Measurements from ENCODE around the gene LRRC8D.

LRRC8D gene

DNA sequence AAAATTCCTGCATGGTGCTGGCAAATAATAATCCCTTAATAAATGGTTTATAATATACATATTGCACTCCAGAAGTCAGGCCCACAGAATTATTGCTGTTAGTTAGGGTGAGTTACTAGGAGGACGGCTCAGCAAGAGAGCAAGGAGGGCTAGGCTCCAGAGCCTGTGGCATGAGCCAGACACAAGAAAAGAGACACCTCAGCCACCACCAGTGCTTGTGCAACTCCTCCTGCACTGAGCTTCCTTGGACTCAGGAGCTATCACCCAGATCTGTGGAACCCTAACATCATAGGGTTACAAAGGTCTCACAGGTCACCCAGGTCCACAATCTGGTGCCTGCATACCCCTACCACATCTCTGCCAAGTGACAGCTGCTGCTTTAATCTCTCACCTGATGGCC is 12.8 kb upstream of the LRRC8D start:
- no peak for DNase-seq

DNA sequence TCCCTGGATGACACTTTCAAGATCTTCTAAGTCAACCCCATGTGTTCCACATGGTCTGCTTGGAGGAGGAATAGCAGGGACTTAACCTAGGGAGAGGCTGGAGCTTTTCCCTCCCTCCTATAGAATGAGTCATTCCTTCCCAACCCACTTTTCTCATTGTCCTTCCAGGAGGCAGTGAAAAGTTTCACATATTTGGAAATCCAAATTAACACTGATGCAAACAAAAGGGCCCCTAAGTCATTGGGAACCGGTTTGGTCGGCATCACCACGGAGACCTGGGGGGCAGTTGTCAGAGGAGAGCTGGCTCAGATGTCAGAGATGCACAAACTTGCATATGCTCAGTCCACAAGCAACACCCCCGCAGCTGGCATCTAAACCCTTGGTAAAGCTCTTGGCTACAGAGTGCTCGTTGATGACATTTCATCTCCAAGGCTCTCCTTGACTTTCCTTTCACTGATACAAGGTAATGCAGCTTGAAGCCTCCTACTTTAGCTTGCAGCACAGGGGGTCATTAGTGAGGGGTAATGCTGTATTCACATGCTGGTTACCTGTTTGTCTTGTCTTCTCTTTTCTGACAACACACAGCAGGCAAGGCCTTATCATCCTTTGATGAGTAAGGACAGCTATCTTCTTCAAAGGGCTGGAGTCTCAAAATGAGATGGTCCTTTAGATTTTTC is 12.3 kb upstream of the LRRC8D start:
- no peak for DNase-seq

GRCh38 chr1:89809556-89809955 is 11.3 kb upstream of the LRRC8D start:
- DNase-seq, result no peak

DNA sequence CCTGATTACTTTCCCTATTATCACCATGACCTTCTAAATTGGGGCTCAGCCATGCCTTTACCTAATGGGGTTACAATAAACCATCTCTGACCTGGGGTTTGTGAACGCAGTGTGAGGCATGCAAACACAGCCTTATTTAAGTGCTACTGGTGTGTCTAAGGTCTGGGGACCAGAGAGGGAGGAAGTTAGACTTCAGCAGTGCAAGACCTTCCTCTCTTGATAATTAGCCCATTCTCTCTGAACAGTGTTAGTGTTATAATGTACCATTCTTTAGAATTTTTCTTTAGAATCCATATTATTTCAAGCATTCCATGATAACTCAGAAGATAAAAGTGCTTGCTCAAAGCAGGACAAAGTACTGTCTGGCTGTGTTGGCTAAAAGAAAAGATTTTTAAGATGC is 10.5 kb upstream of the LRRC8D start:
- no peak for DNase-seq

DNA sequence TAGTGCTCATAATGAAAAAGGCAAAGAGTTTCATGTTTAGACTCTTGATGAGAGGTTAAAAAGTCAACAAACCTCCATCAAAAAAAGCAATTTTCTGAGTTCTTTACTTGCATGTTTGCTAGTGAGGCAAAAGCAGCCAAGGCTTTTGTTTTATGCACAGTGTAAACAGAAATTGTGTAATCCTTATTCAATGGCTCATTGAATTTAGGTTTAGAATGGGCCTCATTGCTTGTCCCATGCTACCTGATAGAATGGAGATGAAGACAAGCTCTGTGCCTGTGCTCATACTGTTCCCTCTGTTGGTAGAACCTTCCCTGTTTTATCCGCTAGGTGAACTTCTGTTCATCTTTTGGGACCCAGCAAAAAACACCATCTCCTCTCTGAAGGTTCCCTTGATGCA is 10.0 kb upstream of the LRRC8D start:
- DNase-seq, result no peak

DNA sequence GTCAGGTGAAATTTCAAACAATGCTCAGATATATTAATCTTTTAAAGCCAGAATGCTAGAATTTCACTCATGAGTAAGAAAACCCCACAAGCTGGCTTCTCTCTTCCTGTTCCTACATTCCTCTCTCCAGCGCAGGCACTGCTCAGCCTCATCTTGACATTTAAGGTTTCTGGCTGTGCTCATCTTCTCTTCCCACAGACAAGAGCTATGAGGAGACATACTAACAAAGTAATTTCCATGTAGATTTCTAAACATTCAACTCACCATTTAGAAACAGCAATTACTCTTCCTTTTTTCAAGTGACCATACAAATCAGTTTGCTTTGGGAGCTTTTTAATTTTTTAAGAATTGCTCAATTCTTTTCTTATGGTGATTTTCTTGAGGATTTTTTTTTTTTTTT is 7.8 kb upstream of the LRRC8D start:
- DNase-seq, result peak; percentile 69 to 74

DNA sequence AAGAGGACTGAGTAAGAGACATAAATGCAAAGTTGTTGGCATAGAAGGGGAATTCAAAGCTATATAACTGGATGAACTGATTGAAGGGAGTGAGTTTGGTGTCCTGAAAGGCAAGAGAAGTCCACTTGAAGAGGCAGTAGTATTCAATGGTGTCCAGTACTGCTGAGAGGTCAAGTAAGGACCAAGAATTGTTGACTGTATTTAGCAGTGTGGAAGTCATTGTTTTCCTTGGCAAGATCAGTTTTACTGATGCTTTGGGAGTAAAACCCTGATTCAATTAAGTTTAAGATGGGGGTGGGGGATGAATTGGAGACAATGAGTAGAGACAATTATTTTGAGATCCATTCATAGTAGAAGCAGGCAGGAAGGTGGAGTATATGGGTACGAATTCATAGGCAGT is 5.8 kb upstream of the LRRC8D start:
- no peak for DNase-seq

DNA sequence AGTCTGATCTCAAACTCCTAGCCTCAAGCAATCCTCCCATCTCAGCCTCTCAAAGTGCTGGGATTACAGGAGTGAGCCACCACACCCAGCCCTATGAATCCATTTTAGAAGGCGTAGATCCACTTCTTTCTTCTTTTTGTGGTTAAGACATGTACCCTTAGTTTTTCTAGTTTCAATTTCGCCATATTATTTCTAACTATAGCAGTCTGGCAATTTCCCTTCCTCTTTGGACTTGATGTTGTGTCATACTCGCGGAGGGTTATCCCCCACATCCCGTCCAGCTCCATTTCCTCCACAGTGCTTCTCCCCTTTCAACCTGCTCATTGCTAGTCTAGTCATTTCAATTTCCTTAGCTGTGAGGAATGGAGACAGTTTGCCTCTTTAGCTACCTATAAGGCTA is 5.2 kb upstream of the LRRC8D start:
- peak; percentile 87 to 92 for DNase-seq

DNA sequence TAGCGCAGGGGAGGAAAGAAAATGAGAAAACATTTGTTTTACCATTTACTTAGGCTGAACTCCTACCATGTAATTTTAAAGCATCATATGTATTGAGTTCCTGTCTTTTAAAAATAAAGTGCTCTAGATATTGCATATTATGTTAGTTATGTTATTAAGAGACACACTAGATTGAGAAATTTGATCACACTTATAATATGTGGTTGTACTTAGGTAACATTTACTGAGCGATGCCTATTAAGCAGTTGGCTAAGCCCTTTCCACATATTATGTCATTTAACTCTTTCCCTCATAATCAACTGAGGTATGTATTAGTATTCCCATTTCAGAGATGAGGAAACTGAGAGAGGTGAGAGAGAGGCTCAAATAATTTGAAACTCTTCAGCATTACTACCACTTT is 4.5 kb upstream of the LRRC8D start:
- DNase-seq, result no peak

- DNase-seq, result peak; percentile 60 to 62
Observed at GRCh38 chr1:89821322-89822108, 683 bp downstream of the LRRC8D start.

DNA sequence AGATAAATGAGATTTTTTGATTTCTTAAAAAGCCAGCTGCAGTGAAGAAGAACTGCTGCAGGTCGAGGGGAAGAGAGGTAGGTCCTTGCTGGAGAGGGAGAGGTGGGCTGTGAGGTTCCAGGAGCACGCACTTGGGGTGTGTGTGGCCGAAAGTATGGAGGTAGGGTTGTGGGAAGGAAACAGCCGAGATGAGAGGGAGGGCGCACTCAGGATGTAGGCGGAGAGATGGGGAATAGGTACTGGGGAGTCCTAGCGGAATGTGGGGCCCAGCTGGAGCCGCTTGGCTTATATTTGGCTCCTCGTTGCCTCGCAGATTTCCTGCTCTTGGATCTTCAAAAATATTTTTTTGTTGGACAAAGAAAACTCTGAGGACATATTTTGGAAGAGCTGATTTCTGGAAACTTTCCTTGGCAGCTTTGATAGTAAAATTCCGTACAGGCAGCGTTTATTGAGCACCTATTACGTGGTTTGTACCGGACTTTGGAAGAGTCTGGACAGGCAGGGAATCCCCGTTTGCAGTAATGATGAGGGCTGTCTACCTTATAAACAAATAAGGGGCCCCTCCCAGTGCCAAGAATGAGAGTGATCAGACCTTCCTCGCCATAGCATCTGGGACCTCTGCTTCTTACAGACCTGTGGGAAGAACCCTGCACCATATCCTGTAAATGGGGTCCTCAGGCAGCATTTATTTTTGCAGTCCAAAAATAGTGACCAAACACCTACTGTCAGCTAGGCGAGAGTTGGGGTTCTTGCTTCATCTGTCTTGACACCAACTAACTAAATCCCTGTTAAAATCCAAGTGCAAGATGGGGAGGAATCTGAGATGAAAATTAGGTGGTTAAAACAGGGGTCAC is 1.5 kb downstream of the LRRC8D start:
- no peak for DNase-seq

- DNase-seq, result peak; percentile 76 to 81
Observed at GRCh38 chr1:89822999-89823628, 2.3 kb downstream of the LRRC8D start.

GRCh38 chr1:89823679-89824292 is 3.0 kb downstream of the LRRC8D start:
- DNase-seq, result no peak

DNA sequence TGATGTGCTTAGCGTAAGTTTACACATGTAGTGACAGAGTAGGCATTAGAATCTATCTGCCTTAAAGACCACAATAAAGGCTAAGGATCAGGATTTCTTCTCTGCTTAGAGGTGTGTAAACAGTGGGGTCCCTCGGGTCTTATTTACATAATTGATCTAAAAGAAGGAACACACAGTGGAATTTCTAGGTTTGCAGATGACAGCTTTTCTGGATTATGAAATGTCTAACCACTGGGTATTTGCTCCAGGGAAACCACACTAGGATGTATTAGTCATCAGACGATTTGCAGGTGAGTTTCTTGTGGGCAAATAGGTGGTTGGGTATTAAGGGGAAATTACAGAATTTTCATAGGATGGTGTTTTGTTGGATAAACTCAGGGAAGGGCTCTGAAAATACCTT is 5.8 kb downstream of the LRRC8D start:
- no peak for DNase-seq

DNA sequence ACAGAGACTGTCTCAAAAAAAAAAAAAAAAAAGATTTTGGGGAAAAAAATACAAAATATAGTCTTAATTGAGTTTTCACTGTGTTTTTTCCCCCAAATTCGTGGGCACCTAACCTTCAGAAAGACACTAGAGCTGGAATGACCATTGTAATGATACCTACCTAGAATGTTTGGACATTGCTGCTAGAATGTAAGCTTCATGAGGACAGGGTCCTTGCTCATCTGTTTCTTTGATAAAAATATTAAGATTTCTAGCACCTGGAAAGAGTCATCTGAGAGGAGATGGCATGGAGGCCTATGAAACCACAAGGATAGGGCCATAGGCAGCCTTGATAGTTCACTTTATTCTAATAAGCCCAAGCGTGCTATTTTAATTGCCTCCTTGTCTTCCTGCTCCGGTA is 6.5 kb downstream of the LRRC8D start:
- no peak for DNase-seq

DNA sequence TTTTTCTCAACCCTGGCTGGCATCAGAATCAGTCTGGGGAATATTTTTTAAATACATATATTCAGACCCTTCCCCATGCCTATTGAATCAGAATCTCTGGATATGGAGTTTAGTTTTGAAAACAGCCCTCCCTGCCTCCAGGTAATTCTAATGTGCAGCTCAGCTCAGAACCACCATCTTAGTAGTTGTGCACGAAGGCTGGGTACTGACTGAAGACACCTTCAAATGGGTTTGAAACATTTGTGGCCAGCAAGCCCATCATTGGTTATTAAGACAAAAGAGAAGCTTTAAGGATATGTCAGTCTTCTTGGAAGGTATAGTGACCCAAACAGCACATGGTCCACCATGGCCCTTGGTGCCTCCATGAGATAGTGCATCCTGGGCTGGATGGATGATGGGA is 7.1 kb downstream of the LRRC8D start:
- no peak for DNase-seq

GRCh38 chr1:89829186-89829585 is 8.4 kb downstream of the LRRC8D start:
- no peak for DNase-seq

GRCh38 chr1:89831462-89832120 is 10.8 kb downstream of the LRRC8D start:
- DNase-seq, result no peak

DNA sequence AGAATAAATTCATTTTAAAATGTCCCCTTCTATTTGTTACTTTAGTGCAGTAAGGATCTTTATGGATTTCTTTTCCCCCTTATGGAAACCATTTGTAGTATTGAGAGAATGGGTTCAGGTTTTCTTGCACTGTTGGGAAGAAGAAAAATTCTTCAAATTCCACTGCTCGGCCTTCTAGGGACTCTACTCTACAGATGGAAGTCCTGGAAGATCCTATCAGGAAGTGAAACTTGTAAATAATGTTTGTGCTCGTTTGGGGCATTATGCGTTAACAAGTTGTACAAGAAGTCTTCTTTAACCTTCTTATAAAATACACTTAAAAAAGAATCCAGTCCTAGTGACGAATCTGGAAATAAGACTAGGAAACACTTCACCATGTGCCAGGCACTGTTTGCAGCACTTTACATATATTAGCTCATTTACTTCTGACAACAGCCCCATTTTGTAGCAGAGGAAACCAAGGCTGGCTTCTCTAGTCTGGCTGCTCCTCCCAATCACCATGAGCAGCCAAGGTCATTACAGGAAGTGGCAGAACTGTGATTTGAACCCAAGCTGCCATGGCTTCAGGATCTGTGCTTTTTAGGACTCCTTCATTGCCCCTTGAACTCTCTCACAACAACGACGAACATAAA is 11.8 kb downstream of the LRRC8D start:
- peak; percentile 79 to 81 for DNase-seq

GRCh38 chr1:89833183-89834082 is 12.6 kb downstream of the LRRC8D start:
- DNase-seq, result no peak
